ENCODE measurements around the gene FXYD7.
"Not testable (repeated sequence)": the region's sequence is repeated elsewhere in the genome, so short reads cannot be mapped to it uniquely, and the experiment has no call there.

FXYD7 gene

DNA sequence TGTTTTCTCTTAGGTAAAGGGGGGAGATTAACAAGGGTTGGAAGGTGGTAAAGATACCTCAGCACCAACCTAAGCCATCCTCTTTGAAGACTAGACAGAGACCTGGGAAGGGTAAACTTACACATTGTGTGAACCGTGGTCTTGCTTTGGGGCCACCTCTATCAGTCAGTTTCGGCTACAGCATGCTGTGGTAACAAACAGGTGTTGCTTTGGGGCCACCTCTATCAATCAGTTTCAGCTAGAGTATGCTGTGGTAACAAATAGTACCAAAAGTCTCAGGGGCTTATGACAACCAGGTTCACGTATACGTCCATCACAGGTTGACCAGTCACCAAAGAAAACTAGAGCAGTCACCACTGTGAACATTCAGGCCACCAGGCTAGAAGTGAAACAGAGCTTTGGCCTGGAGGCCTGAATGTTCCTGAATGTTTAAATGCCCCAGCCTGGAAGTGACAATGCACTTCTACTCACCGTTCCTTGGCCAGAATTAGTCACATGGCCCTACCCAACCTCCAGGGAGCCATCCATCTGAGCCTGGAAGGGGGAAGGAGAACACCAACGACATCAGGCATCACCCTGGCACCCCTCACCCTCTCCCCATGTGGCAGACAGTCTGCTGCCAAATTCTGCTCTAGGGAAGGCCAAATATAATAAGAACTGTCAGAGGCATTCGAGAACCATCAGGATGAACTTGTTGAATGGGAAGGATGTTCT, 3.8 kb downstream of the FXYD7 start:
- DNase-seq, result no peak

DNA sequence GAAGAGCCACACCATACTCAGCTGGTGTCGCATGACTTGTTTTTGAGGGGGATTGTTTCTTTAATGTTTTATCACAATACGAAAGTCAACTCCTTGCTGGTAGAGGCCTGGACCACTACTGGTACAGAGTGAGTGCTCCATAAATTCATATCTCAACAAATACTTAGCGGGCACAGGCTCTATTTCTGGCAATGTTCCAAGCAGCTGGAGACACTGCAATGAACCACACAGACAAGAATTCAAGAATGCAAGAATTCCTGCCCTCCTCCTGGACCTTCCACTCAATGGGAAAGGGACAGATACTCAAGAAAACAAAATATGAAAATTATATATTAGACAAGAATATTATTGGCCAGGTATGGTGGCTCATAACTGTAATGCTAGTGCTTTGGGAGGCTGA, 6.4 kb downstream of the FXYD7 start:
- DNase-seq, result no peak

DNA sequence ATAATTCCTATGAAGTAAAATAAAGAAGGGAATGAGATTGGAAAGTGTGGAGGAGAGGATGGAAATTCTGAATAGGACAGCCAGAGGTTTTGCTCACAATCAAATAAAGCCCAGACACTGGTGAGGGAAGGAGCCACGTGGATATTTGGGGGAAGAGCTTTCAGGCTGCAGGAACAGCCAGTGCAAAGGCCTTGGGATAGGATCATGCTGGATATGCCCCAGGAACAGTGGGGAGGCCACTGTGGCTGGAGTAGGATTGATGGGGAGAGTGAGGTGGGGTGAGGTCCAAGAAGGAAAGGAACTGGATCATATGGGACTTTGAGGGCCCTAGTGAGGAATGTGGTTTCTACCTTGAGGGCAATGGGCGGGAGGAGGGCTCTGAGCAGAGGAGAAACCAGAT, 7.4 kb downstream of the FXYD7 start:
- no peak for DNase-seq

DNA sequence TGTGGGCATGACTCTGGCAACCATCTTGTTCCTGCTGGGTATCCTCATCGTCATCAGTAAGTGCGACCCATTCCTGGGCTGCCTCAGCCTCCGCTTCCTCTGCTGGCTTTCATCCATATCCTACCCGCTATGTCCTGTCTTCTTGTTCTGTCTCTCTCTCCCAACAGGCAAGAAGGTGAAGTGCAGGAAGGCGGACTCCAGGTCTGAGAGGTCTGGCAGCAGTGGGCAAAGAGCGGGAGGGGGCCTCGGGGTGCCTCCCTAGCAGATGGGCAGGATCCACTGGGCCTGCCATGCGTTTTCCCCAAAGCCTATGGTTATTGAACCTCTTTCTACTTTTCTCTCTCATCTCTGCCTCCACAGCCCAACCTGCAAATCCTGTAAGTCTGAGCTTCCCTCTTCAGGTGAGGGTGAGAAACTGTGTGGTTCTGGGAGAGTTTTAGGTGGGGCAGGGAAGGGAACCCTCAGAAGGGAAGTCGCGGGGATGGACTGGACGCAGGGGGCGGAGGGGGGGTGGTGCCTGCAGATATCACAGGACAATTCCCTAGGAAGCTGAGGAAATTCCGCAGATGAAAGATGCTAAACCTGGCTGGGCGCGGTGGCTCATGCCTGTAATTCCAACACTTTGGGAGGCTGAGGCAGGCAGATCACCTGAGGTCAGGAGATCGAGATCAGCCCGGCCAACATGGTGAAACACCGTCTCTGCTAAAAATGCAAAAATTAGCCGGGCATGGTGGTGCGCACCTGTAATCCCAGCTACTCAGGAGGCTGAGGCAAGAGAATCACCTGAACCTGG, 8.4 kb downstream of the FXYD7 start:
- DNase-seq, result no peak

DNA sequence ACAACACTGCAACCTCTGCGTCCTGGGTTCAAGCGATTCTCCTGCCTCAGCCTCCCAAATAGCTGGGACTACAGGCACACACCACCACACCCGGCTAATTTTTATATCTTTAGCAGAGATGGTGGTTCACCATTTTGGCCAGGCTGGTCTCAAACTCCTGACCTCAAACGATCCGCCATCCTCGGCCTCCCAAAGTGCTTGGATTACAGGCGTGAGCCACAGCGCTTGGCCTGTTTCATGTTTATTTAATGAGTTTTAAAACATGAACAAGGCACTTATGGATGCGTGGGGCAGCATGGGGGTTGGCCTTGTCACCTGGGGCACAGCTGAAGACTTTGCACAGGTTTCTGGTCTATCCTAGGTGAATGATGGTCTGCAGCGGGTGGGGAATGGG, 10.1 kb downstream of the FXYD7 start:
- not testable (repeated sequence) for DNase-seq

DNA sequence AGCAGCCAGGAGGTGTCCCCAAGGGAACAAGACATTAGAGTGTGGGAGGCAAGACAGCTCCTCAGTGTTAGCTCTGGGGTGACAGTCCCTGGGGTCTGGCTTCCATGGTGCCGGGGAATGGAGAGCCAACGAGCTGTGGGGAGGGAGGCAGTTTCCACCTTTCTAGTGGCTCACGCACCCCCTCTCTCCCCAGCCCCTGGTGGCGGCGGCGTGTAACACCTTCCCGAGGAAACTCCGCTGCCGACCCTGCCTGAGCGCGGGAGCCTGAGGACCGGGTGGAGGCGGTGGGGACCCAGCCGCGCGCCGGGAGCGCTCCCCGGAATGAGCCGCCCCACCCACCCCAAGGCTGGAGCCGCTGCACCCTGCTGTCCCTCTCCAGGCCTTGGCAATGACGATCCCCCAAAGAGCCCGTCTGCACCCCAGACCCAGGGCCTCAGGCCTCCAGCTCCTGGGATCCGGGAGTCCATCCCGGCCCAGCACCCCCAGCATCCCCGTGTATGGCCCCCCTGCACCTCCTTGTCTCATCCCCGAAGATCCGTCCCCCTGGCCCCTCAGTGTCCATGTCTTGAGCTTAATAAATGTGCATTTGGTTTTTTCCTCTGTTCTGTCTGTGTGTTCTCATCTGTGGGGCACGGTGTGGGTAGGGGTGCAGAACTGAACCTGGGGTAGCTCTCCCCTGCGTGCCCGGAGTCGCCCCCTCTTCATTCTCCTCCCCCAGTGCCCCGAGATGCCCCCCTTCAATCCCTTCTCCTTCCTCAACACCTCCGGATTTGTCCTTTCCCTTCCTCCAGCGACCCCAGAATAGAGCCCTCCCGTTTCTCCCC, 10.9 kb downstream of the FXYD7 start:
- DNase-seq, result peak; percentile 83

DNA sequence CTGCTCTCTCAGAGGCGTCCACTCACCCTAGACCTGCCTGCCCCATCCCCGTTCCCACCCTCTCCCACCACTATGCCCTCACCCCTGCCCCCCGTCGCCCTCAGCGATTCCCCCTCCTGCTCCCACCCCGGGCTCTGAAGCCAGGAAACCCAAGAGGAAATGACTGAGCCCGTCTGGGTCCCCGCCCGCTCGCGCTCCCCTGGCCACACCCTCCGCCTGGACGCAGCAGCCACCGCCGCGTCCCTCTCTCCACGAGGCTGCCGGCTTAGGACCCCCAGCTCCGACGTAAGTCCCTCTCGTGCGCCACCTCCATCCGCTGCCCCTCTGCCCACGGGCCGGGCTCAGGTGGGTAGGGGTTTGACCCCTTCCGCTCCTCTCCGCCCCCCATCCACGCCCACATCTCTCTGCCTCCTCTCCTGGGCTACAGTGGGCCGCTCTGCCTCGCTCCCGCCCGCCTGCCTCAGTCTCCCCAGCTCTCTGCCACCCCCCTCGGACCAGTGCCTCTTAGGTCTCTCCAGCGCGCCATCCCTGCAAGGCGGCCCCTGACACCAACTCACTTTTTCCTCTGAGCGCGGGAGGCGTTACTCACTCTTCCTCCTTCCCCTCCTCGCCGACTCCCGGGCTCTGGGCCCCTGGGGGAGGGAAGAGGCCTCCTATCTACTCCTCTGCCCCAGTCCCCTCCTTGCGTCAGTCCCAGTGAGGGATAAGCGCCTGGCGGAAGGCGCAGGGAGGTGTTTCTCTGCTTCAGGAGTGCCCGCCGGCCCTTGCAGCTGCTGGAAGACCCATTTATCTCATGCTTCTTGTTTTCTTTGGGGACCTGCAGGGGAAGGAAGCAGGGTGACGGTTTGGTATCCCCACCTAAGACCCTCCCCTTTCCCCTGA, 11.7 kb downstream of the FXYD7 start, which contains the start of gene FXYD5:
Gene FXYD5 (plus strand): TSS at position 211 of the 882 bp plus-strand sequence. CDS start 816 bp downstream, outside the sequence.
- peak; percentile 76 for DNase-seq

DNA sequence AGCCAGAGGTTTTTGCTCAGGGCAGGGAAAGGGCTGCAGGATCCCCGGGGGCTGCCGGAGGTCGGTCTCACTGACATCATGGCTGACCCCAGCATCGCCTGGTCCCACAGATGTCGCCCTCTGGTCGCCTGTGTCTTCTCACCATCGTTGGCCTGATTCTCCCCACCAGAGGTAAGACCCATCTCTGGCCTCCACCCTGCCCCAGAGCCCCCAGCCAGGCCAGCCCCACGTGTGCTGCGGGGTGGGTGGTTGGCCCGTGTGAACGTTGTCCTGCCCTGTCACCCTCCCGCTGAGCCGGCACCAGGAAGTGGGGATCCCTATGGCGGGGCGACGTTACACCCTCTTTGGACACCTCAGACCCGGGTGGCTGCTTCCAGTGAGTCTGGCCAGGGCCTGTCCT, 12.4 kb downstream of the FXYD7 start:
- DNase-seq, result peak; percentile 54

DNA sequence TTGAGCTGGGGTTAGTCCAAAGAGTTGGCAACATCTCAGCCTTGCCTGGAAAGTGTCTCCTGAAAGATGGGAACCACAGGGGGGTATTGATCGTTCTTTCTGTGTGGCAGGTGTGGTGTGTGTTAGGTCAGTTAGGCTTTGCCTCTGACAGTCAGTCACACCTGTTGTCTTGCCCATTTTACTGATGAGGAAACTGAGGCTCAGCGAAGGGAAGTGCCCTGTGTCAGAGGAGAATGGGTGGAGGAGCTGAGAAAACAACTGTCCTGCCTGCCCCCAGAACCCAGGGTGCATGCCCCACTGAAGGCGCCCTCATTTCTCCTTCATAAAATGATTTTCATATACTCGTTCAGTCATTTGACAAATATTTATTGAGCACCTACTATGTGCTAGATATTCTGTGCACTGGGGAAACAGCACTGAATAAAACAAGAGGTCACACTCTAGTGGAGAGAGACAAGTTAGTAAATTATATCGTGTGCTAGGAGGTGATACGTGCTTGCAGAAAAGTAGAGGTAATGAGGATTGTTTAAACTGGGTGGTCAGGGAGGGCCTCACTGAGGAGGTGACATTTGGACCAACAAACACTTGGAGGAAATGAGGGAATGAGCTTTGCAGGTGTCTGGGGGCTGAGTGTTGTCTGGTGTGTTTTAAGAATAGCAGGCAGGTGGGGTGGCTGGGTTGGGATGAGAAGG, 13.1 kb downstream of the FXYD7 start:
- no peak for DNase-seq

DNA sequence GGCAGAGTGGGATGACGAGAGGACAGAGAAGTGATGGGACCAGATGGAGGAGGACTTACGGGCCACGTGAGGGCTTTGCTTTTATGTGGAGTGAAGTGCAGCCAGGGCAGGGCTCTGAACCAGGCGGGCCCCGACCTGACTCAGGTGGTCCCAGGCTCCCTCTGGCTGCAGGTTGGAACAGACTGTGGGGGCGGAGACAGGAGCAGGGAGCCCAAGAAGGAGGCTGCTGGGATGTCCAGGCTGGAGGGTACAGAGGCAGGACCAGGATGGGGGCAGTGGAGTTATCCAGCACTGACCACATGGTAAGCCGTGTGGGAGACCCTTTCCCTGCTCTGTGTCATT, 13.6 kb downstream of the FXYD7 start:
- DNase-seq, result no peak

DNA sequence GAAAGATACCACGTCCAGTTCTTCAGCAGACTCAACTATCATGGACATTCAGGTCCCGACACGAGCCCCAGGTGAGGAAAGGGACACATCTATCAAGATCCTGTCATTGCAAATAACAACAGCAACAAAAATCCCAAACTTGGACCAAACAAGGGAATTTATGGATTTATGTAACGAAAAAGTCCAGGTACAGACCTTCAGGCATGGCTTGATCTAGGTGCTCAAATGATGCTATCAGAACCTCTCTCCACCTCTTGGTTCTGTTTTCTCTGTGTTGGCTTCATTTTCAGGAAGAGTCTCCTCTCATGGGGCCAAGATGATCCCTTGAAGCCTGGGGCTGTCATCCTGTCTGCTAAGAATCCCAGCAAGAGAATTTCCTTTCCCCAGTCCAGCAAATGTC, 14.4 kb downstream of the FXYD7 start:
- no peak for DNase-seq

DNA sequence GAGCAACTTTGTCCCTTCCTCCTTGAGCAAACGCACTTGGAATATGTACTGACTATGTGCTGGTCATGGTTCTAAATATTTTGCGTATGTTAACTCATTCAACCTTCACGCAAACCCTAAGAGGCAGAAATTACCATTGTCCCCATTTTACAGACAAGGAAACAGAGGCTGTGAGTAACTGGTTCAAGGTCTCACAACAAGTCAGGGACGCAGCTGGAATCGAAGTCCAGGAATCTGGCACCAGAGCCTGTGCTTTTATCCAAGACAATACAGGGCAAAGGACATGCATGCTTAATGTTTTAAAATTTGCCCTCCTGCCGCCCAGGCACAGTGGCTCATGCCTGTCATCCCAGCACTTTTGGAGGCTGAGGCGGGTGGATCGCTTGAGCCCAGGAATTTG, 16.6 kb downstream of the FXYD7 start:
- DNase-seq, result no peak

DNA sequence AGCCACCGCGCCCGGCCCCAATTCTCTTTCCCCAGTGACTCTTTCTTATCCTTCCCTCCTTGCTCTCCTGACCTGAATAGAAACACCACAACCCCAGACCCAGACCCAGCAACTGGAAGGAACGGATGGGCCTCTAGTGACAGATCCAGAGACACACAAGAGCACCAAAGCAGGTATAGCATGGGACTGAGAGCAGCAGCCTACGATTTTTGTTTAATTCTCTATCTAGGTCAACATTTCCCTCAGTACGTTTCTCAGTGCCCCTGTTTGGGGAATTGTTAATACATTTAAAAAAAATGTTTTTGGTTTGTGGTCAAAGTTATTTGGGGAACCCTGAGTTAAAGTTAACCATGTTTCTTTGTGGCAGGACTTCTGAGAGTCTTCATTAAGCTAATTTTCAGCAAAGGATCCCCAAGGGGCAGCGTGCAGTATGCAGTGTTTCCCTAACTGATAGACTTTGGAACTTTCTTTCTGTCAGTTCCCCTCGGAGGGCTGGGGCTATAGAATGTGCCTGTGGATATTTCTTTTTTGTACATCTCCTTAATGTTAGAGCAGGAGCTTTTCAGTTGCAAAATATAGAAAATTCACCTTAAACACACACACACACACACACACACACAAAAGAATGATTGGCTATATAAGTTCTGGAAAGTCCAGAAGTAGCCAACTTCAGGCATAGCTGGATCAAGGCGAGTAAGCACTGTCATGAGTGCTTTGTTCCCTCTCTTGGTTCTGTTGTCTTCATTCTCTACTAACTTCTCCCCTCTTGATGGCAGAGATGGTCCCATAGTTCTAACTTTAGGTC, 17.8 kb downstream of the FXYD7 start:
- DNase-seq, result no peak

DNA sequence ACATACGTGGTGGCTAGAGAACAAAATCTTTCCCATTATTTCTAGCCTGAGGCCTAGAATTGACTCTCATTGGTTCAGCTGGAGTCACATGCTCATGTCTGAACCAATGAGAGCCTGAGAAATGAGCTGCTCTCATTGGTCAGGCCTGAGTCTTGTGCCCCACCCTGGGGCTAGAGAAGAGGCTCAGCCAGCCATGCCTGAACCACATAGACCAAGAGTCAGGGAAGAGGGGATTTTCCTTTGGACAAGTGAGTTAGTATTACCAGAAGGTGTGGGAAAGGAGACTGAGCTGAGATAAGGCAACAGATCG, 18.3 kb downstream of the FXYD7 start:
- DNase-seq, result no peak

DNA sequence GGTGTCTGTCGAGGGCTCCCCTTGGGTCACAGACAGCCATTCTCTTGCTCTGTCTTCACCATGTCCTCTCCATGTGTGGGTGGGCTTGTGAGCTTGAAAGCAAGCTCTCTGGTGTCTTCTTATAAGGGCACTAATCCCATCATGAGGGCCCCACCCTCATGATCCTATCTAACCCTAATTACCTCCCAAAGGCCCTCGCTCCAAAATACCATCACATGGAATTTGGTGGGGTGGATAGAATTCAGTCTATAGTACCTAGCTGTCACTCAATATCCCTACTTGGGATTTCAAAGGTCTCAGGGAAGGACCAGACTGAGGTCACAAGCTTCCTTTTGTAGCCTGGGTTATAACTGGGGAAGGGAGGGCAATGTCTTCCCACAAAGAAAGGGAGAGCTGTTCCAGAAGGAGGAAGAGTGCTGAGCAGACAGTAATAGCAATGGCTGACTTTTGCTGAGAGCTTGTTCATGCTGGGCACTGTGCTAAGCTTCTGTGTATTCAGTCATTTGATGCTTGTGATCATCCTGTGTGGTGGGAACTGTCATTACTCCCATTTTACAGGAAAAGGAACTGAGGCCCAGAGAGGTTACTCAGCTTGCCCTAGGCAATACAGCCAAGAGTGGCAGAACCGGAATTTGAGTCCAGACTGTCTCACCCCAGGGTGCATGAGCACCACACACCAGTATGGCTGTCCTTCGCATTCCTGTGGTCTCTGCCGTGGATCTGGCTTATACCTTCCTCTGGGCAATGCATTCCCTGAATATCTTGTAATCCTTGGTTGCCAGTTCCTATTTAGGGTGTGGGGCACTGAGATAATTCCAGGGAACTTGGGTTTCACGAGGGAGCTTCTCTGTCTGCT, 19.6 kb downstream of the FXYD7 start:
- DNase-seq, result no peak

DNA sequence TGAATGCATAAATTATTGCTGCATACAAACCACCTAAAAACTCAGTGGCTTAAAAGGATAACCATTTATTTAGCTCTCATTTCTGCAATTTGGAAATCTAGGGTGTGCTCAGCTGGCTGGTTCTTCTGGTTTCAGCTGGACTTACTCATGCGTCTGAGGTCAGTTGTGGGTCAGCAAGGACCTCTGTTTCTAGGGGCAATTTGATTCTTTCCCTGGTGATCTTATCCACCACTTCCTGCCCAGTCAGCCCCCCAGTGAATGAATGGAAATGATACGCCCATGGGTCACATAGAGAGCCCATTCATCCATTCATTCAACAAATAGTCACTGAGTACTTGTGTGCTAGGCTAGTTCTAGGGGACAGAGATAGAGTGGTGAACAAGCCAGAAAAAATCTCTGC, 21.4 kb downstream of the FXYD7 start:
- no peak for DNase-seq

DNA sequence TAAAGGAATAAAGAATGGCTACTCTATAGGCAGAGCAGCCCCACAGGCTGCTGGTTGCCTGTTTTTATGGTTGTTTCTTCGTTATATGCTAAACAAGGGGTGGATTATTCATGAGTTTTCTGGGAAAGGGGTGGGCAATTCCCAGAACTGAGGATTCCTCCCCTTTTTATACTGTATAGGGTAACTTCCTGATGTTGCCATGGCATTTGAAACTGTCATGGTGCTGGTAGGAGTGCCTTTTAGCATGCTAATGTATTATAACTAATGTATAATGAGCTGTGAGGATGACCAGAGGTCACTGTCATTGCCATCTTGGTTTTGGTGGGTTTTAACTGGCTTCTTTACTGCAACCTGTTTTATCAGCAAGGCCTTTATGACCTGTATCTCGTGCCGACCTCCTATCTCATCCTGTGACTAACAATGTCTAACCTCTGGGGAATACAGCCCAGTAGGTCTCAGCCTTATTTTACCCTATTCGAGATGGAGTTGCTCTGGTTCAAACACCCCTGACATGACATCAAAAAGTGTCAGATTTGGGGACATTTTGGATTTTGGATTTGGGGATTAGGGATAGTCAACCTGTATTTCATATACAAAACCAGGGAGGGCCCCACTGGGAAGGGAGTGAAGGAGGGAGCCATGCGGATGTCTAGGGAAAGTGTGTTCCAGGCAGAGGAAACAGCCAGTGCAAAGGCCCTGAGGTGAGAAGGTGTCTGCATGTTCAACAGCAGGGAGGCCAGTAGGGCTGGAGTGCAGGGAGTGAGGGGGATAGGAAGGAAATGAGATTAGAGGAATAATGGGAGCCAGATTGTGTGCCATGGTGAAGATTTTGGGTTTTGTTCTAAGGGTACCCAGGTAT, 22.4 kb downstream of the FXYD7 start:
- no peak for DNase-seq

DNA sequence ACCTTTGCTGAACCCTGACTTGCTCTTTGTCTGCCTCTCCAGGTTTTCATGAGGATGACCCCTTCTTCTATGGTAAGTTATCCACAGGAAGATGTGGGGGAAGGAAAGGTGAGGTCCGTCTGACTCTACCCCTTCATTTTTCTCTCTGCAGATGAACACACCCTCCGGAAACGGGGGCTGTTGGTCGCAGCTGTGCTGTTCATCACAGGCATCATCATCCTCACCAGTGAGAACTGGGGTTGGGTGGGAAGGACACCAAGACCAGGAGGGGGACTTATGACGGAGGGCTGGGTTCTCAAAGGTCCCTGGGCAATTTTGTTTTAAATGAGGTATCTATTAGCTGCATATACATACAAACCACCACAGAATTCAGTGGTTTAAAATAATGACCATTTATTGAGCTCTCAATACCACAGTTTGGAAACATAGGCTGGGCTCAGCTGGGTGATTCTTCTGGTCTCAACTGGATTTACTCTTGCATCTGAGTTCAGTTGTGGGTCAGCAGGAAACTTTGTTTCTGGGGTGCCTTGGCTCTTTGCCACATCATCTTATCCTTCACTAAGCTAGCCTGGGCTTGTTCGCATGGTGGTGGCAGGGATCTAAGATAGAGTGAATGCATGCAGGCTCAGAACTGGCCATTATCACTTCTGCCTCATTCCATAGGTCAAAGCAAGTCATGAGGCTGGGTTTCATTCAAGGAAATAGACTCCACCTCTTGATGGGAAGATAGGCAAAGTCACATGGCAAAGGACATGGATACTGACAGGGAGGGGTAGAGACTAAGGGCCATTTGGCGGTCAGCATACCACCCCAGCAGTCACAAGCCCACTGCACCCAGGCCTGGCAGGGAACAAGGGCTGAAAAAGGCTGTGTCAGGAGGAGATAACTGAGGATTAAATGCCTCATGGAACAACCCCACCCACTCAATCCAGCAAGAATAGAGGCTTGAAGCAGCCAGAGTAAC, 23.3 kb downstream of the FXYD7 start:
- no peak for DNase-seq

Data from activated CD4-positive, alpha-beta T cell treated with anti-CD3 and anti-CD28 coated beads, Interleukin-2, Interleukin-6, amounts not matched to agents 100 ng/mL and 50 ng/mL, durations not matched to agents 16 hours and 8 hours (primary cell).